Ishikawa (cell line): ENCODE results near the gene DLX1.

Source experiments
- CEBPB ChIP-seq: IDR thresholded peaks from 2 replicates; pipeline ENCODE4 v1.6.1; 2012
- CREB1 ChIP-seq: IDR thresholded peaks from 2 replicates; pipeline ENCODE4 v1.6.1; 2012; ENCODE audit warnings: low read depth
- EGR1 ChIP-seq: IDR thresholded peaks from 2 replicates; pipeline ENCODE4 v1.6.1; 2012
- EP300 ChIP-seq: IDR thresholded peaks from 2 replicates; pipeline ENCODE4 v1.6.1; 2012; ENCODE audit warnings: borderline replicate concordance
- FOXM1 ChIP-seq: IDR thresholded peaks from 2 replicates; pipeline ENCODE4 v1.6.1; 2012; ENCODE audit warnings: low read depth, borderline replicate concordance
- MAX ChIP-seq: IDR thresholded peaks from 2 replicates; pipeline ENCODE4 v1.6.1; 2012
- NFIC ChIP-seq: IDR thresholded peaks from 2 replicates; pipeline ENCODE4 v1.6.1; 2012
- RAD21 ChIP-seq: IDR thresholded peaks from 2 replicates; pipeline ENCODE4 v1.6.1; 2012; ENCODE audit warnings: low read depth
- REST ChIP-seq: IDR thresholded peaks from 2 replicates; pipeline ENCODE4 v1.6.1; 2012; ENCODE audit warnings: low read depth, mild to moderate bottlenecking
- TAF1 ChIP-seq: IDR thresholded peaks from 2 replicates; pipeline ENCODE4 v1.6.1; 2012; ENCODE audit warnings: low read depth, mild to moderate bottlenecking
- TCF12 ChIP-seq: IDR thresholded peaks from 2 replicates; pipeline ENCODE4 v1.6.1; 2012; ENCODE audit warnings: low read depth
- TEAD4 ChIP-seq: IDR thresholded peaks from 2 replicates; pipeline ENCODE4 v1.6.1; 2012
- USF1 ChIP-seq: IDR thresholded peaks from 2 replicates; pipeline ENCODE4 v1.6.1; 2012
- YY1 ChIP-seq: IDR thresholded peaks from 2 replicates; pipeline ENCODE4 v1.6.1; 2012; ENCODE audit warnings: low read depth
- ZBTB7A ChIP-seq: IDR thresholded peaks from 2 replicates; pipeline ENCODE4 v1.6.1; 2012; ENCODE audit warnings: low read depth

The DLX1 gene

GRCh38 chr2:172062402-172063004 is 22.8 kb upstream of the DLX1 start:
- TF ChIP-seq REST (no peak), TCF12 (no peak), NFIC (no peak), USF1 (no peak), YY1 (no peak), TAF1 (no peak), CEBPB (no peak), RAD21 (no peak), CREB1 (no peak), EP300 (no peak), EGR1 (no peak), MAX (no peak), ZBTB7A (no peak), FOXM1 (no peak), TEAD4 (no peak)

- no peak for TF ChIP-seq RAD21
- no peak for TF ChIP-seq TCF12
- no peak for TF ChIP-seq YY1
- TF ChIP-seq REST, result no peak
- TF ChIP-seq ZBTB7A, result no peak
- TF ChIP-seq USF1, result no peak
- TF ChIP-seq FOXM1, result no peak
- TF ChIP-seq EP300, result no peak
- TF ChIP-seq CREB1, result no peak
- no peak for TF ChIP-seq EGR1
- TF ChIP-seq CEBPB, result no peak
- no peak for TF ChIP-seq MAX
- no peak for TF ChIP-seq NFIC
- no peak for TF ChIP-seq TEAD4
- no peak for TF ChIP-seq TAF1
Measured at GRCh38 chr2:172063446-172063845, 21.9 kb upstream of the DLX1 start.

- TF ChIP-seq TEAD4, result no peak
- no peak for TF ChIP-seq TAF1
- TF ChIP-seq REST, result no peak
- no peak for TF ChIP-seq EGR1
- TF ChIP-seq CREB1, result no peak
- no peak for TF ChIP-seq YY1
- TF ChIP-seq USF1, result no peak
- TF ChIP-seq RAD21, result no peak
- no peak for TF ChIP-seq EP300
- TF ChIP-seq TCF12, result no peak
- TF ChIP-seq NFIC, result no peak
- TF ChIP-seq MAX, result no peak
- no peak for TF ChIP-seq ZBTB7A
- no peak for TF ChIP-seq CEBPB
- TF ChIP-seq FOXM1, result no peak
Measured at GRCh38 chr2:172065111-172065510, 20.2 kb upstream of the DLX1 start.

- TF ChIP-seq NFIC, result no peak
- TF ChIP-seq USF1, result no peak
- TF ChIP-seq TEAD4, result no peak
- no peak for TF ChIP-seq REST
- no peak for TF ChIP-seq TCF12
- TF ChIP-seq RAD21, result no peak
- TF ChIP-seq ZBTB7A, result no peak
- TF ChIP-seq EGR1, result no peak
- no peak for TF ChIP-seq CEBPB
- TF ChIP-seq YY1, result no peak
- no peak for TF ChIP-seq TAF1
- no peak for TF ChIP-seq FOXM1
- TF ChIP-seq CREB1, result no peak
- no peak for TF ChIP-seq EP300
- no peak for TF ChIP-seq MAX
Measured at GRCh38 chr2:172066394-172066886, 18.9 kb upstream of the DLX1 start.
